ENCODE results near the gene SLC23A2. TPM values are rescaled to one million over a fixed set of nuclear protein-coding genes. Genes with fewer than 3 reads are reported as not detected.

SLC23A2 gene
- total and polyA plus RNA-seq, 7 donors: 0.60 to 15.2 (median 10.9) TPM

DNA sequence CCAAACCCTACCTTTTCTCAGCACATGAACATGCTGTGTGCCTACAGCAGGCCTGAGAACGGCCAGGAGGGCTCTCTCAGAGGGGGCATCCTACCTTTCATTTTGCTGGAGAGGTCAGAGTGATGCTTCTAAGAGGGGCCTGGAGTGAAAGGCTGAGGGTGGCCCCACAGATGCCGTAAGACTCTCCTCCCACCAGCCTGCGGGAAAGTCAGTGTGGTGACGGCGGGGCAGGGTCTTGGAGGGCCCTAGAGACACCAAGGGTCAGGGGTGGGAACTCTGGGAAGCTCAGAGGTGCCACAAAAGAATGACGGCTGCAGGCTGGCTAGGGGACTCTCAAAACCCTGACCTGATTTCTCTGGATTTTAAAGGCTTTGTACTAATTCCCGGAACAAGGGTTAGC lies 107.6 kb downstream of the SLC23A2 start:
- 95 to 97% methylated on average over 7 of the region's 7 CpGs for WGBS, 2 donors
- TF ChIP-seq POLR2AphosphoS5 (IDR thresholded peaks at IDR 0.05): no peak
- TF ChIP-seq POLR2A (IDR thresholded peaks at IDR 0.05): no peak
- TF ChIP-seq, protein P1, sequence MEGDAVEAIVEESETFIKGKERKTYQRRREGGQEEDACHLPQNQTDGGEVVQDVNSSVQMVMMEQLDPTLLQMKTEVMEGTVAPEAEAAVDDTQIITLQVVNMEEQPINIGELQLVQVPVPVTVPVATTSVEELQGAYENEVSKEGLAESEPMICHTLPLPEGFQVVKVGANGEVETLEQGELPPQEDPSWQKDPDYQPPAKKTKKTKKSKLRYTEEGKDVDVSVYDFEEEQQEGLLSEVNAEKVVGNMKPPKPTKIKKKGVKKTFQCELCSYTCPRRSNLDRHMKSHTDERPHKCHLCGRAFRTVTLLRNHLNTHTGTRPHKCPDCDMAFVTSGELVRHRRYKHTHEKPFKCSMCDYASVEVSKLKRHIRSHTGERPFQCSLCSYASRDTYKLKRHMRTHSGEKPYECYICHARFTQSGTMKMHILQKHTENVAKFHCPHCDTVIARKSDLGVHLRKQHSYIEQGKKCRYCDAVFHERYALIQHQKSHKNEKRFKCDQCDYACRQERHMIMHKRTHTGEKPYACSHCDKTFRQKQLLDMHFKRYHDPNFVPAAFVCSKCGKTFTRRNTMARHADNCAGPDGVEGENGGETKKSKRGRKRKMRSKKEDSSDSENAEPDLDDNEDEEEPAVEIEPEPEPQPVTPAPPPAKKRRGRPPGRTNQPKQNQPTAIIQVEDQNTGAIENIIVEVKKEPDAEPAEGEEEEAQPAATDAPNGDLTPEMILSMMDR (IDR thresholded peaks at IDR 0.05): no peak
- TF ChIP-seq EP300 (IDR thresholded peaks at IDR 0.05): no peak
- DNase-seq: no peak
- H3K4me1 ChIP-seq: no peaks in the 10 kb centered on the region
- intact Hi-C loops (cut with DNase I): no loop called here
- no peaks in the 10 kb centered on the region for H3K27me3 ChIP-seq
- peaks cover 0 to 18% (median 0%) of the 10 kb centered on the region in 4 donors for H3K36me3 ChIP-seq
- H3K9me3 ChIP-seq: no peaks in the 10 kb centered on the region
- no peak overlapping the region for H3K27ac ChIP-seq
- no peak overlapping the region for H3K4me3 ChIP-seq

- intact Hi-C loops (cut with DNase I): no loop called here
- H3K9me3 ChIP-seq: no peaks in the 10 kb centered on the region
- no peak overlapping the region for H3K4me3 ChIP-seq
- H3K36me3 ChIP-seq: peaks cover 0 to 21% (median 0%) of the 10 kb centered on the region in 4 donors
- WGBS, 2 donors: 96% methylated on average over 6 of the region's 6 CpGs
- TF ChIP-seq, protein P1 (IDR thresholded peaks at IDR 0.05): no peak
- no peak for TF ChIP-seq POLR2AphosphoS5 (IDR thresholded peaks at IDR 0.05)
- no peak for TF ChIP-seq POLR2A (IDR thresholded peaks at IDR 0.05)
- no peak for TF ChIP-seq EP300 (IDR thresholded peaks at IDR 0.05)
- no peak for DNase-seq
- H3K27ac ChIP-seq: no peak overlapping the region
- H3K27me3 ChIP-seq: no peaks in the 10 kb centered on the region
- H3K4me1 ChIP-seq: no peaks in the 10 kb centered on the region
Observed at GRCh38 chr20:4891997-4892396, 109.3 kb downstream of the SLC23A2 start.

- TF ChIP-seq, protein P1 (IDR thresholded peaks at IDR 0.05): no peak
- TF ChIP-seq POLR2A (IDR thresholded peaks at IDR 0.05): no peak
- no peak for TF ChIP-seq POLR2AphosphoS5 (IDR thresholded peaks at IDR 0.05)
- 95 to 97% methylated on average over 7 of the region's 7 CpGs for WGBS, 2 donors
- Histone ChIP-seq H3K9me3 (no peaks in the 10 kb centered on the region), H3K27ac (no peak overlapping the region), H3K36me3 (peaks cover 0 to 19% (median 0%) of the 10 kb centered on the region in 4 donors), H3K4me1 (no peaks in the 10 kb centered on the region), H3K4me3 (no peak overlapping the region), H3K27me3 (no peaks in the 10 kb centered on the region)
- DNase-seq: no peak
- intact Hi-C loops (cut with DNase I): no loop called here
Observed at GRCh38 chr20:4891190-4891763, 110.0 kb downstream of the SLC23A2 start.

- peaks cover 0 to 20% (median 0%) of the 10 kb centered on the region in 4 donors for H3K36me3 ChIP-seq
- intact Hi-C loops (cut with DNase I): no loop called here
Observed at GRCh38 chr20:4889446-4889845, 111.9 kb downstream of the SLC23A2 start.

More at GRCh38 chr20:4889446-4889845, 111.9 kb downstream of the SLC23A2 start:
- WGBS, 2 donors: 95 to 98% methylated on average over 7 of the region's 7 CpGs
- DNase-seq: no peak
- Histone ChIP-seq H3K9me3 (no peaks in the 10 kb centered on the region), H3K4me1 (no peaks in the 10 kb centered on the region), H3K27me3 (no peaks in the 10 kb centered on the region), H3K4me3 (no peak overlapping the region), H3K27ac (no peak overlapping the region)
- TF ChIP-seq, protein P1 (IDR thresholded peaks at IDR 0.05): no peak
- TF ChIP-seq POLR2A (IDR thresholded peaks at IDR 0.05) (no peak), EP300 (IDR thresholded peaks at IDR 0.05) (no peak), POLR2AphosphoS5 (IDR thresholded peaks at IDR 0.05) (no peak)

Measured in sigmoid colon (tissue), 7 donors.